ENCODE measurements around the gene AMZ1. TPM values are rescaled to one million over a fixed set of nuclear protein-coding genes. Genes with fewer than 3 reads are reported as not detected.

The AMZ1 gene
- total and polyA plus RNA-seq, 10 of the 15 experiments (the other 5 are each of a cell fraction or from before 2014, with no cell fraction given): 0.02 to 2.0 (median 0.69) TPM

GRCh38 chr7:2719007-2719406 lies 31.0 kb downstream of the AMZ1 start:
- ATAC-seq (peak; percentile 68), DNase-seq (ENCODE audit: low read depth, low spot score) (no peak), FAIRE-seq (no peak)
- no peak overlapping the region for H2AFZ ChIP-seq (ENCODE audit: control insufficient read depth, low read depth, low read length)
- no peak overlapping the region for H3K4me2 ChIP-seq (ENCODE audit: control insufficient read depth, insufficient read depth)
- H3K4me1 ChIP-seq (ENCODE audit: control insufficient read depth, insufficient read depth, low read length): peaks cover 34% of the 10 kb centered on the region
- H3K27me3 ChIP-seq (replicated peaks in 1 of 2; ENCODE audit: control insufficient read depth in 2 of 2, insufficient read depth in 2 of 2, low read length in 1 of 2): no peaks in the 10 kb centered on the region
- H3K36me3 ChIP-seq (ENCODE audit: control insufficient read depth in 2 of 2, insufficient read depth in 2 of 2, low read length in 1 of 2): peaks cover 0 to 2% of the 10 kb centered on the region in 2 experiments; a peak in 1 of 4 replicates
- H4K20me1 ChIP-seq (ENCODE audit: control insufficient read depth, insufficient read depth): no peaks in the 10 kb centered on the region
- RAD21 ChIA-PET (ENCODE audit: unreplicated experiment): interaction anchor here (1.4 to 2.0 kb wide), 2 partner anchors 9 to 48 kb away, joined by 6 to 10 read pairs; no protein-coding TSS in a partner anchor
- in situ Hi-C loops (cut with MboI) (no loop called here), intact Hi-C loops (cut with micrococcal nuclease; ENCODE audit: unreplicated experiment) (no loop called here)
- SMC1A ChIA-PET (ENCODE audit: uncharacterized antibody, unreplicated experiment): interaction anchor here (0.8 to 2.1 kb wide), 4 partner anchors 9 to 46 kb away, joined by 3 to 9 read pairs (median 4); no protein-coding TSS in a partner anchor
- H3K9ac ChIP-seq (ENCODE audit: control insufficient read depth, insufficient read depth, low read length): no peak overlapping the region
- H3K27ac ChIP-seq (ENCODE audit: control insufficient read depth, insufficient read depth): no peak overlapping the region
- no peaks in the 10 kb centered on the region; the same call in 2 of the 3 replicates for H3K9me3 ChIP-seq (replicated peaks; ENCODE audit: control insufficient read depth, insufficient read depth, low read length)
- CTCF ChIA-PET: interaction anchor here (0.6 to 3.9 kb wide), 17 partner anchors 9 to 761 kb away, joined by 3 to 54 read pairs (median 3); no protein-coding TSS in a partner anchor
- no peak overlapping the region for H3K4me3 ChIP-seq
- POLR2A ChIA-PET: no interaction called here
- 59% methylated on average over 16 of the region's 16 CpGs for WGBS (ENCODE audit: insufficient coverage, insufficient replicate concordance, low lambda C conversion rate, missing lambda C conversion rate)
- BruUV-seq (replicated peaks): no TSS peak
- no peaks in the 10 kb centered on the region for H3K79me2 ChIP-seq (ENCODE audit: control insufficient read depth, insufficient read depth, low read length)
- TF ChIP-seq SMAD5 (IDR thresholded peaks at IDR 0.05; ENCODE audit: low read depth) (no peak), TBL1XR1 (IDR thresholded peaks at IDR 0.05; ENCODE audit: low read depth, low read length) (no peak), NR2C1 (IDR thresholded peaks at IDR 0.05) (no peak), MTA2 (IDR thresholded peaks at IDR 0.05; ENCODE audit: low read depth) (no peak), RAD51 (IDR thresholded peaks at IDR 0.05) (no peak), EGR1 (IDR thresholded peaks at IDR 0.05; ENCODE audit: borderline replicate concordance in 1 of 2, low read depth in 2 of 2, low read length in 2 of 2) (peak in 1 of 2 experiments; percentile 17; a peak in 1 of 3 replicates), RAD21 (IDR thresholded peaks at IDR 0.05; ENCODE audit: insufficient read depth, low read depth, low read length) (peak; percentile 36), MEF2A (IDR thresholded peaks at IDR 0.05; ENCODE audit: insufficient read depth, low read depth, low read length) (no peak), NFXL1 (IDR thresholded peaks at IDR 0.05; ENCODE audit: borderline replicate concordance) (no peak), SMC3 (IDR thresholded peaks at IDR 0.05; ENCODE audit: borderline replicate concordance, low read length) (peak; percentile 23; the same call in 1 of the 2 replicates), ZBTB40 (IDR thresholded peaks at IDR 0.05; ENCODE audit: borderline replicate concordance) (no peak), SIN3A (IDR thresholded peaks at IDR 0.05; ENCODE audit: low read depth, low read length) (no peak), MYC (IDR thresholded peaks at IDR 0.05; ENCODE audit: insufficient read depth, insufficient read length, insufficient replicate concordance, low read length, severe bottlenecking) (no peak)
- TF ChIP-seq, protein P1, sequence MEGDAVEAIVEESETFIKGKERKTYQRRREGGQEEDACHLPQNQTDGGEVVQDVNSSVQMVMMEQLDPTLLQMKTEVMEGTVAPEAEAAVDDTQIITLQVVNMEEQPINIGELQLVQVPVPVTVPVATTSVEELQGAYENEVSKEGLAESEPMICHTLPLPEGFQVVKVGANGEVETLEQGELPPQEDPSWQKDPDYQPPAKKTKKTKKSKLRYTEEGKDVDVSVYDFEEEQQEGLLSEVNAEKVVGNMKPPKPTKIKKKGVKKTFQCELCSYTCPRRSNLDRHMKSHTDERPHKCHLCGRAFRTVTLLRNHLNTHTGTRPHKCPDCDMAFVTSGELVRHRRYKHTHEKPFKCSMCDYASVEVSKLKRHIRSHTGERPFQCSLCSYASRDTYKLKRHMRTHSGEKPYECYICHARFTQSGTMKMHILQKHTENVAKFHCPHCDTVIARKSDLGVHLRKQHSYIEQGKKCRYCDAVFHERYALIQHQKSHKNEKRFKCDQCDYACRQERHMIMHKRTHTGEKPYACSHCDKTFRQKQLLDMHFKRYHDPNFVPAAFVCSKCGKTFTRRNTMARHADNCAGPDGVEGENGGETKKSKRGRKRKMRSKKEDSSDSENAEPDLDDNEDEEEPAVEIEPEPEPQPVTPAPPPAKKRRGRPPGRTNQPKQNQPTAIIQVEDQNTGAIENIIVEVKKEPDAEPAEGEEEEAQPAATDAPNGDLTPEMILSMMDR (IDR thresholded peaks at IDR 0.05 in 2 of 3, conservative IDR thresholded peaks at IDR 0.05 in 1 of 3; ENCODE audit: control insufficient read depth in 2 of 3, extremely low read depth in 1 of 3, insufficient read depth in 1 of 3, low read depth in 3 of 3, low read length in 3 of 3): peak; percentile 47 to 70 (median 63)

Measured in GM12878 (cell line).